Neuronal stem cell (in vitro differentiated cells): ENCODE data around the gene CEP68.
"Not testable (repeated sequence)": the region's sequence is repeated elsewhere in the genome, so short reads cannot be mapped to it uniquely, and the experiment has no call there.

Experiments used
- DNase-seq: peaks from one replicate; pipeline ENCODE4 v3.0.0-alpha.2; 2013; ENCODE audit warnings: low spot score
- H2AFZ ChIP-seq: one replicate; pipeline ENCODE4 v1.6.1; 2013; ENCODE audit warnings: mild to moderate bottlenecking, low read length, inconsistent platforms
- H2AK5ac ChIP-seq: 2 replicates; pipeline ENCODE4 v1.6.1; 2013; ENCODE audit warnings: low read depth, mild to moderate bottlenecking, inconsistent platforms, low read length, moderate library complexity, mixed read lengths
- H2BK120ac ChIP-seq: 2 replicates; pipeline ENCODE4 v1.6.1; 2013; ENCODE audit warnings: low read depth, mild to moderate bottlenecking, inconsistent platforms, low read length, moderate library complexity, mixed read lengths
- H2BK12ac ChIP-seq: one replicate; pipeline ENCODE4 v1.6.1; 2013; ENCODE audit warnings: low read length, inconsistent platforms
- H2BK15ac ChIP-seq: 2 replicates; pipeline ENCODE4 v1.6.1; 2013; ENCODE audit warnings: mild to moderate bottlenecking, low read length, inconsistent platforms, mixed read lengths
- H2BK5ac ChIP-seq: one replicate; pipeline ENCODE4 v1.6.1; 2013; ENCODE audit warnings: inconsistent platforms, mild to moderate bottlenecking, low read length, moderate library complexity
- H3K14ac ChIP-seq: one replicate; pipeline ENCODE4 v1.6.1; 2013; ENCODE audit warnings: low read length, inconsistent platforms
- H3K18ac ChIP-seq: 2 replicates; pipeline ENCODE4 v1.6.1; 2013; ENCODE audit warnings: low read length, inconsistent platforms
- H3K23ac ChIP-seq: 2 replicates; pipeline ENCODE4 v1.6.1; 2013; ENCODE audit warnings: low read depth, mild to moderate bottlenecking, mixed read lengths, low read length, inconsistent platforms; ENCODE audit not compliant: poor library complexity
- H3K27ac ChIP-seq: replicated peaks from 3 replicates; pipeline ENCODE4 v1.5.1; 2013; ENCODE audit warnings: low read length, inconsistent platforms
- H3K27me3 ChIP-seq, 3 experiments: 2 replicates each; pipeline ENCODE4 v1.6.1; 2013; ENCODE audit warnings: low read length in 3 of 3, mild to moderate bottlenecking in 2 of 3, inconsistent platforms in 1 of 3, low read depth in 1 of 3, mixed read lengths in 1 of 3, moderate library complexity in 1 of 3; ENCODE audit not compliant: control insufficient read depth in 3 of 3, insufficient read depth in 3 of 3
- H3K36me3 ChIP-seq, 2 donors: replicated peaks in 1 of 2; 2 replicates each; pipeline ENCODE4 v1.6.1; 2013; ENCODE audit warnings: low read length in 2 of 2; ENCODE audit not compliant: control insufficient read depth in 2 of 2, insufficient read depth in 2 of 2
- H3K4ac ChIP-seq: 2 replicates; pipeline ENCODE4 v1.6.1; 2013; ENCODE audit warnings: inconsistent platforms, mild to moderate bottlenecking, low read length, moderate library complexity
- H3K4me1 ChIP-seq, 2 donors: 1 replicate in 1 of 2; 2 replicates in 1 of 2; pipeline ENCODE4 v1.6.1; 2013; ENCODE audit warnings: low read length in 2 of 2, low read depth in 1 of 2; ENCODE audit not compliant: control insufficient read depth in 2 of 2, insufficient read depth in 1 of 2
- H3K4me2 ChIP-seq: one replicate; pipeline ENCODE4 v1.6.1; 2013; ENCODE audit warnings: mild to moderate bottlenecking, low read length, inconsistent platforms; ENCODE audit not compliant: insufficient read depth, poor library complexity, severe bottlenecking
- H3K4me3 ChIP-seq, 2 donors: 2 replicates each; pipeline ENCODE4 v1.5.1; 2013; ENCODE audit warnings: low read length in 2 of 2, mild to moderate bottlenecking in 2 of 2, inconsistent platforms in 1 of 2, moderate library complexity in 1 of 2
- H3K79me1 ChIP-seq: one replicate; pipeline ENCODE4 v1.6.1; 2013; ENCODE audit warnings: low read depth, mild to moderate bottlenecking, inconsistent platforms, low read length, moderate library complexity
- H3K9ac ChIP-seq: one replicate; pipeline ENCODE4 v1.6.1; 2013; ENCODE audit warnings: mild to moderate bottlenecking, low read depth, low read length, inconsistent platforms; ENCODE audit not compliant: poor library complexity
- H3K9me3 ChIP-seq, 2 donors: replicated peaks in 1 of 2; 2 replicates each; pipeline versions ENCODE3 to v1.6.1; 2013; ENCODE audit warnings: low read length in 2 of 2, mild to moderate bottlenecking in 2 of 2, inconsistent platforms in 1 of 2, low read depth in 1 of 2, mixed read lengths in 1 of 2, moderate library complexity in 1 of 2; ENCODE audit not compliant: control insufficient read depth in 2 of 2, insufficient read depth in 1 of 2
- H4K8ac ChIP-seq: one replicate; pipeline ENCODE4 v1.6.1; 2013; ENCODE audit warnings: low read depth, mild to moderate bottlenecking, inconsistent platforms, low read length, moderate library complexity
- H4K91ac ChIP-seq: one replicate; pipeline ENCODE4 v1.6.1; 2013; ENCODE audit warnings: low read length, low read depth, mild to moderate bottlenecking, inconsistent platforms; ENCODE audit not compliant: poor library complexity
- whole genome bisulfite sequencing, 2 donors: extraction: QIAGEN DNeasy Blood & Tissue Kit; methylation state at CpG; one replicate each; pipeline ENCODE4 v1.1.7; 2013; ENCODE audit warnings: missing lambda C conversion rate in 2 of 2, mixed read lengths in 1 of 2; ENCODE audit not compliant: insufficient read length in 2 of 2, insufficient replicate concordance in 1 of 2; ENCODE audit errors: extremely low coverage in 2 of 2; 5-methylcytosine and 5-hydroxymethylcytosine counted together

CEP68 gene

DNA sequence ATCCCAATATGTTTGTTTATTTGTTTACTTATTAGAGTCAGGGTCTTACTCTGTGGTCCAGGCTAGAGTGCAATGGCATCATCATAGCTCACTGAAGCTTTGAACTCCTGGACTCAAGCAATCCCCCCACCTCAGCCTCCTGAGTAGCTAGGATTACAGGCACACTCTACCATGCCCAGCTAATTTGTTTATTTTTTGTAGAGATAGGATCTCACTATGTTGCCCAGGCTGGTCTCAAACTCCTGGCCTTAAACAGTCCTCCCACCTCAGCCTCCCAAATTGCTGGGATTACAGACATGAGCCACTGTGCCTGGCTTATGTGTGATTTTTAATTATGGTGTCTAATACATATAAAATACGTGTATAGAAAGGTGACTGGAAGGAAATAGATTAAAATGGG lies 36.0 kb upstream of the CEP68 start:
- not testable (repeated sequence) for H3K9me3 ChIP-seq, H2AK5ac ChIP-seq, DNase-seq, H3K79me1 ChIP-seq, H2AFZ ChIP-seq, H2BK15ac ChIP-seq, H3K27ac ChIP-seq, H2BK120ac ChIP-seq, H3K4me3 ChIP-seq, H4K8ac ChIP-seq, H3K27me3 ChIP-seq, H3K4me2 ChIP-seq, H2BK5ac ChIP-seq, H3K9ac ChIP-seq, H3K18ac ChIP-seq, H4K91ac ChIP-seq, H3K14ac ChIP-seq, H2BK12ac ChIP-seq, H3K4ac ChIP-seq, H3K23ac ChIP-seq
- H3K4me1 ChIP-seq = peaks cover 0 to 11% of the 10 kb centered on the region in 2 donors
- peaks cover 6 to 79% of the 10 kb centered on the region in 2 donors for H3K36me3 ChIP-seq
- no CpG with 5 or more reads among the region's 1 CpG for WGBS, 2 donors

- peak overlapping the region; percentile 61 for H3K14ac ChIP-seq
- WGBS, 2 donors = no CpG with 5 or more reads among the region's 11 CpGs
- no peak overlapping the region for H3K23ac ChIP-seq
- H4K91ac ChIP-seq = no peak overlapping the region
- no peak overlapping the region for H2BK120ac ChIP-seq
- no peak overlapping the region for H2AFZ ChIP-seq
- no peaks in the 10 kb centered on the region for H3K9me3 ChIP-seq
- peaks cover 0 to 10% of the 10 kb centered on the region in 2 donors for H3K4me1 ChIP-seq
- no peak overlapping the region for H3K18ac ChIP-seq
- H3K79me1 ChIP-seq = no peaks in the 10 kb centered on the region
- H4K8ac ChIP-seq = no peak overlapping the region
- H2BK15ac ChIP-seq = no peak overlapping the region
- H2AK5ac ChIP-seq = no peak overlapping the region
- H3K36me3 ChIP-seq = peaks cover 6 to 79% of the 10 kb centered on the region in 2 donors
- H3K4me3 ChIP-seq = no peak overlapping the region
- H3K27ac ChIP-seq = no peak overlapping the region
- peak overlapping the region; percentile 5 for H3K9ac ChIP-seq
- DNase-seq = no peak
- H3K4me2 ChIP-seq = no peak overlapping the region
- no peak overlapping the region for H3K4ac ChIP-seq
- H3K27me3 ChIP-seq = no peaks in the 10 kb centered on the region
- H2BK12ac ChIP-seq = peak overlapping the region; percentile 14
- no peak overlapping the region for H2BK5ac ChIP-seq
Measured at GRCh38 chr2:65020943-65021528, 35.2 kb upstream of the CEP68 start.

DNA sequence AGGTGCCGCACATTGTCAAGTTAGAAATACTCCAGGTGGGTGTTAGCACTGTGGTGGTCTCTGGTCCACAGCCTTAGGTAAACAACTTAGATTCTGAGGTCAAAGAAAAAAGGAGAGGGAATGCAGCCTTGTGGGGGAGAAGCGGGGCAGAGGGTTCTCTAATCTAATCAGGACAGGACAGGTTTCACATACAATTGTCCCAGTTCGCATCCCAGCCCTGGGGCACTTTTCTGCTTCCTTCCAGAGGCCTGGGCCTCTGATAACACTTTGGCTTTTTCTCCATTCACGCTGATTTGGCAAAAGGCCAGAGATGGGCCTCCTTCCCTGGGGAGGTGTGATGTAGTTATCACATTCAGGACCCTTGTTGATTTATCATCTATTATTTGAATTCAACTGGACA lies 34.5 kb upstream of the CEP68 start:
- no peak overlapping the region for H2AK5ac ChIP-seq
- H3K9ac ChIP-seq = no peak overlapping the region
- no peak overlapping the region for H3K4me3 ChIP-seq
- WGBS, 2 donors = no CpG with 5 or more reads among the region's 4 CpGs
- no peak overlapping the region for H3K18ac ChIP-seq
- H2AFZ ChIP-seq = no peak overlapping the region
- no peaks in the 10 kb centered on the region for H3K27me3 ChIP-seq
- no peaks in the 10 kb centered on the region for H3K9me3 ChIP-seq
- no peak overlapping the region for H4K91ac ChIP-seq
- no peak overlapping the region for H3K27ac ChIP-seq
- H4K8ac ChIP-seq = no peak overlapping the region
- no peak overlapping the region for H2BK12ac ChIP-seq
- H3K79me1 ChIP-seq = no peaks in the 10 kb centered on the region
- H2BK5ac ChIP-seq = no peak overlapping the region
- peaks cover 0 to 5% of the 10 kb centered on the region in 2 donors for H3K4me1 ChIP-seq
- no peak overlapping the region for H2BK15ac ChIP-seq
- H3K23ac ChIP-seq = no peak overlapping the region
- no peak overlapping the region for H2BK120ac ChIP-seq
- no peak overlapping the region for H3K4me2 ChIP-seq
- no peak overlapping the region for H3K4ac ChIP-seq
- peaks cover 6 to 73% of the 10 kb centered on the region in 2 donors for H3K36me3 ChIP-seq
- no peak for DNase-seq
- no peak overlapping the region for H3K14ac ChIP-seq

GRCh38 chr2:65022189-65022588 lies 34.0 kb upstream of the CEP68 start:
- WGBS, 2 donors = no CpG with 5 or more reads among the region's 6 CpGs
- Histone ChIP-seq H2BK120ac (no peak overlapping the region), H3K18ac (no peak overlapping the region)

More at GRCh38 chr2:65022189-65022588, 34.0 kb upstream of the CEP68 start:
- Histone ChIP-seq H3K9ac (no peak overlapping the region), H3K36me3 (peaks cover 6 to 69% of the 10 kb centered on the region in 2 donors), H3K27me3 (no peaks in the 10 kb centered on the region), H2BK12ac (no peak overlapping the region), H4K8ac (no peak overlapping the region), H2BK5ac (no peak overlapping the region), H4K91ac (no peak overlapping the region), H2AK5ac (no peak overlapping the region), H3K4me2 (no peak overlapping the region), H3K4me1 (peaks cover 0 to 5% of the 10 kb centered on the region in 2 donors), H3K23ac (no peak overlapping the region), H3K79me1 (no peaks in the 10 kb centered on the region), H3K27ac (no peak overlapping the region), H2AFZ (no peak overlapping the region), H3K14ac (no peak overlapping the region), H3K4me3 (no peak overlapping the region), H2BK15ac (no peak overlapping the region), H3K9me3 (no peaks in the 10 kb centered on the region), H3K4ac (no peak overlapping the region)
- no peak for DNase-seq
